T47D (cell line): ENCODE results near the gene CNNM3.

Experiments used
- DNase-seq, 2 experiments: peaks; one replicate each; pipeline versions ENCODE4 v3.0.0 to v3.0.0-alpha.2; 2011 to 2012; ENCODE audit warnings: low read depth in 1 of 2, low spot score in 1 of 2
- JUND ChIP-seq: IDR thresholded peaks from 2 replicates; pipeline ENCODE4 v1.6.1; 2012; ENCODE audit warnings: low read depth
- in situ Hi-C: cut with HindIII; loops from 2 replicates; pipeline ENCODE4 v1.10.0; 2016; ENCODE audit warnings: low sequenced_read_pairs, low pct_unique_long_range_greater_than_20kb

Gene CNNM3

GRCh38 chr2:96842600-96842999 lies 26.5 kb downstream of the CNNM3 start:
- in situ Hi-C loops: no loop called here
- DNase-seq: no peak
- TF ChIP-seq JUND: no peak

GRCh38 chr2:96843538-96844268 lies 27.6 kb downstream of the CNNM3 start, which contains the start of gene ANKRD23:
TSS of gene ANKRD23 (minus strand) at chr2:96844021. CDS start at chr2:96843992, 29 bp downstream.
- DNase-seq: no peak
- in situ Hi-C loops: no loop called here
- no peak for TF ChIP-seq JUND

- no peak for DNase-seq
- no peak for TF ChIP-seq JUND
- in situ Hi-C loops: no loop called here
Measured at GRCh38 chr2:96844405-96844808, 28.3 kb downstream of the CNNM3 start.

- no peak for DNase-seq
Measured at GRCh38 chr2:96846825-96847224, 30.8 kb downstream of the CNNM3 start.

GRCh38 chr2:96847586-96847985 lies 31.5 kb downstream of the CNNM3 start:
- no peak for TF ChIP-seq JUND
- no peak for DNase-seq
- in situ Hi-C loops: no loop called here

More at GRCh38 chr2:96846825-96847224, 30.8 kb downstream of the CNNM3 start:
- in situ Hi-C loops: no loop called here
- no peak for TF ChIP-seq JUND

- in situ Hi-C loops: no loop called here
- no peak for TF ChIP-seq JUND
- no peak for DNase-seq
Measured at GRCh38 chr2:96848264-96848663, 32.2 kb downstream of the CNNM3 start.

GRCh38 chr2:96852667-96853066 lies 36.6 kb downstream of the CNNM3 start:
- no peak for TF ChIP-seq JUND
- no peak for DNase-seq
- in situ Hi-C loops: no loop called here

GRCh38 chr2:96853321-96853720 lies 37.3 kb downstream of the CNNM3 start:
- in situ Hi-C loops: no loop called here
- DNase-seq: no peak
- no peak for TF ChIP-seq JUND

GRCh38 chr2:96856776-96857666 lies 41.0 kb downstream of the CNNM3 start:
- no peak for TF ChIP-seq JUND
- DNase-seq: peak in 1 of 2 experiments; percentile 19
- in situ Hi-C loops: no loop called here

- peak; percentile 94 to 97 for DNase-seq
- in situ Hi-C loops: no loop called here
- TF ChIP-seq JUND: no peak
Measured at GRCh38 chr2:96857667-96858372, 41.8 kb downstream of the CNNM3 start, which contains the start of gene ANKRD39. TSS of gene ANKRD39 (minus strand) at chr2:96858016. CDS start at chr2:96857987, 29 bp downstream.

GRCh38 chr2:96859099-96859649 lies 43.1 kb downstream of the CNNM3 start:
- DNase-seq: no peak
- in situ Hi-C loops: no loop called here
- no peak for TF ChIP-seq JUND

- no peak for TF ChIP-seq JUND
- in situ Hi-C loops: no loop called here
- no peak for DNase-seq
Measured at GRCh38 chr2:96859681-96860064, 43.6 kb downstream of the CNNM3 start.
